ENCODE results near the gene ALDH18A1. TPM values are rescaled to one million over a fixed set of nuclear protein-coding genes. Genes with fewer than 3 reads are reported as not detected.

ALDH18A1 gene
- total and polyA plus RNA-seq, 2 of the 8 experiments (the other 6 are each of a cell fraction or from before 2014, with no cell fraction given) = 59.6 to 128 TPM

GRCh38 chr10:95648138-95648537 lies 8.4 kb downstream of the ALDH18A1 start:
- Histone ChIP-seq H4K8ac (ENCODE audit: extremely low read depth, insufficient read depth, low read length) (no peak overlapping the region), H3K4me1 (replicated peaks in 1 of 4; ENCODE audit: control insufficient read depth in 3 of 4, insufficient read depth in 4 of 4, low read length in 3 of 4) (peaks cover 0 to 4% (median under 1%) of the 10 kb centered on the region in 4 experiments; a peak in 1 of 7 replicates), H2AK5ac (ENCODE audit: low read depth, low read length) (no peak overlapping the region), H2BK20ac (ENCODE audit: low read length) (no peak overlapping the region), H4K20me1 (replicated peaks in 1 of 2; ENCODE audit: control insufficient read depth in 1 of 2, insufficient read depth in 2 of 2, low read length in 2 of 2) (peaks cover 0 to 11% of the 10 kb centered on the region in 2 experiments), H3K14ac (ENCODE audit: insufficient read length) (no peak overlapping the region), H3K9me3 (ENCODE audit: insufficient read depth in 2 of 2, low read depth in 1 of 2, low read length in 1 of 2) (peaks cover 2 to 3% of the 10 kb centered on the region in 2 experiments; a peak in 2 of 4 replicates), H3K23me2 (ENCODE audit: low read depth, low read length) (no peaks in the 10 kb centered on the region), H4K5ac (ENCODE audit: insufficient read length, low read depth, low read length) (no peak overlapping the region), H2BK120ac (replicated peaks; ENCODE audit: low read depth, low read length) (no peak overlapping the region), H3K36me3 (ENCODE audit: control insufficient read depth in 2 of 4, insufficient read depth in 4 of 4, low read length in 3 of 4) (peaks cover 3 to 31% (median 19%) of the 10 kb centered on the region in 4 experiments), H2AFZ (ENCODE audit: low read length) (no peak overlapping the region), H3K79me1 (ENCODE audit: low read depth, low read length) (no peaks in the 10 kb centered on the region; the same call in 1 of the 2 replicates), H3K4me2 (ENCODE audit: insufficient read depth in 1 of 2, low read depth in 2 of 2, low read length in 2 of 2) (no peak overlapping the region), H3K9ac (replicated peaks in 1 of 4; ENCODE audit: extremely low read depth in 1 of 4, low read depth in 3 of 4, low read length in 3 of 4) (no peak overlapping the region), H3K4ac (replicated peaks; ENCODE audit: insufficient read length, low read depth, low read length) (no peak overlapping the region), H3K23ac (ENCODE audit: insufficient read length) (no peak overlapping the region), H4K91ac (replicated peaks; ENCODE audit: insufficient read length, low read length) (no peak overlapping the region), H3K27ac (ENCODE audit: low read depth, low read length) (no peak overlapping the region), H3K4me3 (ENCODE audit: extremely low read depth in 1 of 4, insufficient read depth in 2 of 4, low read depth in 3 of 4, low read length in 4 of 4) (no peak overlapping the region), H2BK12ac (ENCODE audit: low read depth, low read length) (no peak overlapping the region), H3K18ac (ENCODE audit: extremely low read depth, low read length) (no peak overlapping the region), H2BK15ac (ENCODE audit: low read length) (no peak overlapping the region), H3K79me2 (ENCODE audit: control insufficient read depth in 1 of 2, insufficient read depth in 2 of 2, low read length in 2 of 2) (peaks cover 0 to 25% of the 10 kb centered on the region in 2 experiments; a peak in 1 of 4 replicates), H2BK5ac (ENCODE audit: low read depth, low read length) (no peak overlapping the region), H3K27me3 (replicated peaks in 1 of 4; ENCODE audit: control insufficient read depth in 3 of 4, extremely low read depth in 1 of 4, insufficient read depth in 3 of 4, low read length in 3 of 4) (no peaks in the 10 kb centered on the region), H3K56ac (replicated peaks; ENCODE audit: insufficient read length, low read depth, low read length) (no peak overlapping the region)
- ChIA-PET POLR2A (ENCODE audit: partially characterized antibody) (interaction anchor here (1.1 kb wide), 1 partner anchor 14 kb away, joined by 3 read pairs; no protein-coding TSS in a partner anchor), CTCF (ENCODE audit: partially characterized antibody) (interaction anchor here (0.9 to 1.8 kb wide), 4 partner anchors 13 to 273 kb away, joined by 3 to 4 read pairs (median 4); no protein-coding TSS in a partner anchor)
- FAIRE-seq (no peak), DNase-seq (ENCODE audit: low read depth in 1 of 2, low spot score in 2 of 2) (no peak)
- 100% methylated on average over 1 of the region's 1 CpG; no CpG with 5 or more reads in 1 of the 2 experiments for WGBS, 2 experiments (ENCODE audit: extremely low coverage in 1 of 2, insufficient coverage in 1 of 2, insufficient read length in 1 of 2, insufficient replicate concordance in 2 of 2, low coverage in 1 of 2, low lambda C conversion rate in 2 of 2, missing lambda C conversion rate in 1 of 2)
- TF ChIP-seq USF2 (IDR thresholded peaks at IDR 0.05; ENCODE audit: low read length) = no peak
- no peak for TF ChIP-seq CHD2 (IDR thresholded peaks at IDR 0.05; ENCODE audit: low read length)
- no peak for TF ChIP-seq NANOG (IDR thresholded peaks at IDR 0.05; ENCODE audit: insufficient read depth, low read depth, low read length, poor library complexity, severe bottlenecking)
- no peak for TF ChIP-seq SIX5 (IDR thresholded peaks at IDR 0.05; ENCODE audit: low read depth, low read length)
- no peak for TF ChIP-seq CEBPB (IDR thresholded peaks at IDR 0.05; ENCODE audit: low read depth, low read length)
- TF ChIP-seq PHF8 (conservative IDR thresholded peaks at IDR 0.05; ENCODE audit: low read depth, low read length) = no peak

Measured in H1 (cell line).